ENCODE data around the gene ZBTB5. TPM values are rescaled to one million over a fixed set of nuclear protein-coding genes. Genes with fewer than 3 reads are reported as not detected.
A peak's percentile ranks its signal among the peaks of the same experiment; 100 is the strongest.
"Not testable (repeated sequence)": the region's sequence is repeated elsewhere in the genome, so short reads cannot be mapped to it uniquely, and the experiment has no call there.

The ZBTB5 gene
- 1 to 10 TPM; 8.9 to 9.7 TPM for total RNA-seq

GRCh38 chr9:37465249-37466036 lies at the start of gene ZBTB5:
ZBTB5 (minus strand) TSS chr9:37465450; CDS start chr9:37442551, 22,899 bp downstream.
- H3K4me1 ChIP-seq, result peaks cover 7% of the 10 kb centered on the region
- peak; percentile 99 for DNase-seq
- TF ChIP-seq, protein P1, sequence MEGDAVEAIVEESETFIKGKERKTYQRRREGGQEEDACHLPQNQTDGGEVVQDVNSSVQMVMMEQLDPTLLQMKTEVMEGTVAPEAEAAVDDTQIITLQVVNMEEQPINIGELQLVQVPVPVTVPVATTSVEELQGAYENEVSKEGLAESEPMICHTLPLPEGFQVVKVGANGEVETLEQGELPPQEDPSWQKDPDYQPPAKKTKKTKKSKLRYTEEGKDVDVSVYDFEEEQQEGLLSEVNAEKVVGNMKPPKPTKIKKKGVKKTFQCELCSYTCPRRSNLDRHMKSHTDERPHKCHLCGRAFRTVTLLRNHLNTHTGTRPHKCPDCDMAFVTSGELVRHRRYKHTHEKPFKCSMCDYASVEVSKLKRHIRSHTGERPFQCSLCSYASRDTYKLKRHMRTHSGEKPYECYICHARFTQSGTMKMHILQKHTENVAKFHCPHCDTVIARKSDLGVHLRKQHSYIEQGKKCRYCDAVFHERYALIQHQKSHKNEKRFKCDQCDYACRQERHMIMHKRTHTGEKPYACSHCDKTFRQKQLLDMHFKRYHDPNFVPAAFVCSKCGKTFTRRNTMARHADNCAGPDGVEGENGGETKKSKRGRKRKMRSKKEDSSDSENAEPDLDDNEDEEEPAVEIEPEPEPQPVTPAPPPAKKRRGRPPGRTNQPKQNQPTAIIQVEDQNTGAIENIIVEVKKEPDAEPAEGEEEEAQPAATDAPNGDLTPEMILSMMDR (IDR thresholded peaks at IDR 0.05), result no peak
- H3K4me3 ChIP-seq, result peak within 1 kb of the TSS; percentile 93
- H3K9ac ChIP-seq (ENCODE audit: low read depth in 2 of 2, low read length in 2 of 2), result peak within 1 kb of the TSS; percentile 96
- peak within 1 kb of the TSS; percentile 96 for H3K27ac ChIP-seq
- no peaks in the 10 kb centered on the region for H3K27me3 ChIP-seq
- no peaks in the 10 kb centered on the region for H3K9me3 ChIP-seq
- H3K36me3 ChIP-seq, result no peaks in the 10 kb centered on the region
- intact Hi-C loops (cut with DNase I), result no loop called here

GRCh38 chr9:37514999-37515398 lies 49.7 kb upstream of the ZBTB5 start:
- peak; percentile 24 for DNase-seq
- no peak overlapping the region for H3K27ac ChIP-seq
- H3K4me1 ChIP-seq, result no peaks in the 10 kb centered on the region
- no peaks in the 10 kb centered on the region for H3K9me3 ChIP-seq
- no peaks in the 10 kb centered on the region for H3K36me3 ChIP-seq
- TF ChIP-seq, protein P1 (IDR thresholded peaks at IDR 0.05), result no peak
- no peaks in the 10 kb centered on the region for H3K27me3 ChIP-seq
- H3K9ac ChIP-seq (ENCODE audit: low read depth in 2 of 2, low read length in 2 of 2), result no peak overlapping the region
- no peak overlapping the region for H3K4me3 ChIP-seq
- intact Hi-C loops (cut with DNase I), result no loop called here

DNA sequence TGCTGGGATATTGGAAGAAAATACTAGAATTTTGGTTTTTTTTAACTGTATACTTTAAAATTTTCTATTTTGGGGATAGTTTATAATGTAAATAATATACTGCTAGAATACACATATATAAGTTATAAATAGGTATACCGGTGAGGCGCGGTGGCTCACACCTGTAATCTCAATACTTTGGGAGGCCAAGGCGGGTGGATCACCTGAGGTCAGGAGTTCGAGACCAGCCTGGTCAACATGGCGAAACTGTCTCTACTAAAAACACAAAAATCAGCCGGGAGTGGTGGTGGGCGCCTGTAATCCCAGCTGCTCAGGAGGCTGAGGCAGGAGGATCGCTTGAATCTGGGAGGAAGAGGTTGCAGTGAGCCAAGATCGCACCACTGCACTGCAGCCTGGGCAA lies 49.2 kb upstream of the ZBTB5 start:
- DNase-seq; H3K4me1 ChIP-seq; H3K27ac ChIP-seq; H3K9me3 ChIP-seq; H3K4me3 ChIP-seq; intact Hi-C loops (cut with DNase I); H3K9ac ChIP-seq (ENCODE audit: low read depth in 2 of 2, low read length in 2 of 2); H3K27me3 ChIP-seq; H3K36me3 ChIP-seq: not testable (repeated sequence)

GRCh38 chr9:37512437-37512836 lies 47.2 kb upstream of the ZBTB5 start:
- H3K36me3 ChIP-seq, result no peaks in the 10 kb centered on the region
- H3K9ac ChIP-seq (ENCODE audit: low read depth in 2 of 2, low read length in 2 of 2), result no peak overlapping the region
- intact Hi-C loops (cut with DNase I), result no loop called here
- no peak overlapping the region for H3K4me3 ChIP-seq
- no peak for DNase-seq
- H3K4me1 ChIP-seq, result no peaks in the 10 kb centered on the region
- no peaks in the 10 kb centered on the region for H3K9me3 ChIP-seq
- TF ChIP-seq, protein P1 (IDR thresholded peaks at IDR 0.05), result no peak
- no peaks in the 10 kb centered on the region for H3K27me3 ChIP-seq
- H3K27ac ChIP-seq, result no peak overlapping the region

DNA sequence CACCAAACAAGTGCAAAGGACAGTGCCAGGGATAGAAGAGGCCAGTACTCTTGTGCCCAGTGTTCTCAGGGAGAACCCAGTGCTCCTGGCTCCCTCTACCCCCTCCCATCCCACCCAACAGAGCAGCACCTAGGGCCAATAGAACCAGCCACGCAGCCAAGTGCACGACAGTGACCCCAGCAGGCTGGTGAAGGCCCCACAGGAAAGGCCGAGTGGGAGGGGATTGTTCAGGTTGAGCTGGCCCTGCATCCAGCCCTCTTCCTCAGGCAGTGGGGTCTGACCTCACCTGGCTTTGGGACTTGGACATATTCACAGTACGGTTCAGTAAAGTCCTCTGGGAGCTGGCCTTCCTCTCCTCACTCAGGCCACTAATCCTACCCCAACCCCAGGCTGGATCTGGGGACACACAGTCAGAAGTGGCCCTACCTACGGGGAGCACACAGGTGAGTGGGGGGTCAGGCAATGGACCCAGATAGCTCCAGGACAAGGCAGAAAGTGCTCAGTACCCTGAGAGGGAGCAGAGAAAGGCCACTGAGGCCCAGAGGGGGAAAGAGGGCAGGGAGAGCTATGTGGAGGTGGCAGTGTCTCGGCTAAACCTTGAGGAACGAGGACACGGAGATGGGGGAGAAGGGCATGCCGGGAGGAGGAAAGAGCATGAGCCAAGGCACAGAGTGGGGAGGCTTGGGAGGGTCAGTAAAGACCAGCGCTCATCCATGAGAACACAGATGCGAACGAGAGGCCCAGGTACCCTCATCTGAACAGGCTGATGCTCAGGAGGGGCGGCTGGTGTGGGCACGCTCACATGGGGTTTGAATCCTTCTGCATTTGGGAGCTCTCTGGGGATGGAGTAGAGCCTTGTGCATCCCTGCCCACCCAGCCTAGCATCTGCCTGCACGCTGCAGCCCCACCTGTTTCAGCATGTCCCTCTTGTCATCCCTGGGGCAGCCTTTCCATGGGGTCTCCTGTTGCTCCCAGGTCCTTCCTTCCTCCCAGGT lies 46.1 kb upstream of the ZBTB5 start:
- H3K9ac ChIP-seq (ENCODE audit: low read depth in 2 of 2, low read length in 2 of 2), result no peak overlapping the region
- H3K4me3 ChIP-seq, result no peak overlapping the region
- intact Hi-C loops (cut with DNase I), result no loop called here
- H3K27me3 ChIP-seq, result no peaks in the 10 kb centered on the region
- TF ChIP-seq, protein P1 (IDR thresholded peaks at IDR 0.05), result no peak
- H3K4me1 ChIP-seq, result no peaks in the 10 kb centered on the region
- H3K9me3 ChIP-seq, result no peaks in the 10 kb centered on the region
- H3K36me3 ChIP-seq, result no peaks in the 10 kb centered on the region
- no peak overlapping the region for H3K27ac ChIP-seq
- no peak for DNase-seq

DNA sequence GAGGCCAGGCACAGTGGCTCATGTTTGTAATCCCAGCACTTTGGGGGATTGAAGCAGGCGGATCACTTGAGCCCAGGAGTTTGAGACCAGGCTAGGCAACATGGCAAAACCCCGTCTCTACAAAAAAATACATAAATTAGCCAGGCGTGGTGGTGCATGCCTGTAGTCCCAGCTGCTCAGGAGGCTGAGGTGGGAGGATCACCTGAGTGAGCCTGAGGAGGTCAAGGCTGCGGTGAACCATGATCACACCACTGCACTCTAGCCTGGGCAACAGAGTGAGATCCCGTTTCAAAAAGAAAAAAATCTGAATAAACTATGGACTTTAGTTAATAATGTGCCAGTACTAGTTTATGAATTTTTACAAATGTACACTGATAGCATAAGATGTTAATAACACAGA lies 44.8 kb upstream of the ZBTB5 start:
- intact Hi-C loops (cut with DNase I); H3K4me1 ChIP-seq; H3K9me3 ChIP-seq; H3K9ac ChIP-seq (ENCODE audit: low read depth in 2 of 2, low read length in 2 of 2); H3K27me3 ChIP-seq; H3K36me3 ChIP-seq; H3K4me3 ChIP-seq; H3K27ac ChIP-seq; DNase-seq: not testable (repeated sequence)

All from colonic mucosa (tissue), 4 donors.